Activated naive CD4-positive, alpha-beta T cell (primary cell): Measurements from ENCODE around the gene FAT2.
"Not testable (repeated sequence)": the region's sequence is repeated elsewhere in the genome, so short reads cannot be mapped to it uniquely, and the experiment has no call there.

Source experiments
- DNase-seq, 4 experiments: peaks; one replicate each; lab custom pipeline; 2025; lab: John Stamatoyannopoulos, UW

The FAT2 gene

GRCh38 chr5:151580858-151581257, 10.3 kb downstream of the FAT2 start:
- no peak for DNase-seq

- DNase-seq, result no peak
These were observed 10.9 kb downstream of the FAT2 start for GRCh38 chr5:151580239-151580638.

DNA sequence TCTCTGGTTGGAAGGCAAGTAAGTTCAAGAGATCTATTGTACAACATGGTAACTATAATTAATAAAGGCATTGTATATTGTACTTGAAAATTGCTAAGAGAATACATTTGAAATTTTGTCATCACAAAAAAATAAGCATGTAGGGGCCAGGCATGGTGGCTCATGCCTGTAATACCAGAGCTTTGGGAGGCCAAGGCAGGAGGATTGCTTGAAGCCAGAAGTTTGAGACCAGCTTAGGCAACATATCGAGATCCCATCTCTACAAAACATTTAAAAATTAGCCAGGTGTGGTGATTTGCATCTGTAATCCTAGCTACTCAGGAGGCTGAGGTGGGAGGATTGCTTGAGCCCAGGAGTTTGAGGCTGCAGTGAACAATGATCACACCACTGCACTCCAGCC, 12.0 kb downstream of the FAT2 start:
- not testable (repeated sequence) for DNase-seq

DNA sequence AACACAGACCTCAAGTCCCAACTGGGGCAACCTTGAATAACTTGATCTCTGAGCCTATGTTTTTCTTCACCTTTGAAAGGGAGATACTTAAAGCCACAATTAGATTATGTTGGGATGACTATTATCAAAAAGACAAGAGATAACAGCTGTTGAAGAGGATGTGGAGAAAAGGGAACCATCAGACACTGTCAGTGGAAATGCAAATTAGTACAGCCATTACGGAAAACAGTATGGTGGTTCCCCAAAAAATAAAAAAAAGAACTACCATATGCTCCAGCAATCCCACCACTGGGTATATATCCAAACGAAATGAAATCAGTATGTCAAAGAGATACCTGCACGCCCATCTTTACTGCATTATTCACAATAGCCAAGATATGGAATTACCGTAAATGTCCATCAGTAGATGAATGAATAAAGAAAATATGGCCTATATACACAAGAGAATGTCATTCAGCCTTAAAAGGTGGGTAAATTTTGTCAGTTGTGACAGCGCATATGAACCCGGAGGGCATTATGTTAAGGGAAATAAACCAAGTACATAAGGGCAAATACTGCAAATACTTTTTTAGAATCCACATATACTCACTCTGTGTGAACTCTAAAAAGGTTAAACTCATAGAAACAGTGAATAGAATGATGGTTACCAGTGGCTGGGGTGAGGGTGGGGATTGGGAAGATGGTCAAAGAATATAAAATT, 12.7 kb downstream of the FAT2 start:
- no peak for DNase-seq

- DNase-seq, result no peak
These were observed 13.6 kb downstream of the FAT2 start for GRCh38 chr5:151577566-151577965.

GRCh38 chr5:151574444-151574996, 16.6 kb downstream of the FAT2 start:
- DNase-seq, result no peak

DNA sequence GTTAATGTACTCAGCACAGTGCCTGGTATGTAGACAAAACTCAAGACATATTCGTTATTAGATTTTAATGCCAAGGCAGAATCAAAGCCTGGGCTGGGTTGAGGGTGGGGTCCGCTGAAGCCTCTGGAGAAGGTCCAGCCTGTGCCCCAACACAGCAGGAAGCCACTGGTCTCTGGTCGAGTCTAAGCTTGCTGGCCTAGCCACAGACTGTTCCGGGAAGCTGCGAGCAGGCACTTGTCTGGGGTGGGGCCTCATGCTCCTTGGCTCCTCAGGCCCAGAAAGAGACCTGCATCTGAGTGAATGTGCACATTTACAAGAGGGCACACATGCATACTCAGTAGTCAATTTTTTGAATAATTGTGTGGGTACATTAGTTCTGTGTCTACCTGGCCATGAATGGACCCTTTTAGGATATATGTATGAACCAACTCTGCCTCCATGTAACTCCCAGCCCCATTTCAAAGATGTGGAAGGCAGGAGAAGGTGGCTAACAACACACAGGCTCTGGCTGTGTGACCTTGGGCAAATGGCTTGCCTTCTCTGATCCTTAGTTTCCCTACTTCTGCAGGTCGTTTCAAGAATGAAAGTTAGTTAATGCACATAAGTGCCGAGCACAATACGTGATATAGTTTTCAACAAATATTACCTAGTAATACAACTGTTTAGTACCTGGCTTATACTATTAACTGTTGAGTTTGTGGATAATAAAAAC, 18.3 kb downstream of the FAT2 start:
- no peak for DNase-seq

GRCh38 chr5:151571270-151572173, 19.6 kb downstream of the FAT2 start:
- DNase-seq, result no peak

GRCh38 chr5:151570512-151571269, 20.4 kb downstream of the FAT2 start:
- DNase-seq, result no peak

- DNase-seq, result no peak
These were observed 21.1 kb downstream of the FAT2 start for GRCh38 chr5:151570058-151570457.

- no peak for DNase-seq
These were observed 21.7 kb downstream of the FAT2 start for GRCh38 chr5:151569132-151570046.

DNA sequence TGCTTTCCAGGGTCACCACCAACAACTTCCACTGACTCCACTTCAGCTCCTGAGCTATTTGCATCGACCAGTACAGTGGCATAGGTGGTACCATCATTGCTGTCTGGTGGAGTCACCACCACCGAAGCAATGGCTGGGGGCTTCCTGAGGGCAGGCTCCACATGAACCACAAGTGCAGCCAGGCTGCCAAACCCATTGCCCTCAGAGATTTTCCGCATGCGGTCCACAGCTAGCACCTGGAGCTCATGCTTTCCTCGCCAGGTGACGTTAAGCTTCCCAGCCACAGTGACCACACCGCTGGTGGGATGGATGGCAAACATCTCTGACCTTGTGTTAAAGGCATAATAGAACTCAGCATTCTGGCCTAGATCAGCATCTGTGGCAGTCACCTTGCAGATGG, 23.1 kb downstream of the FAT2 start:
- no peak for DNase-seq

GRCh38 chr5:151565971-151566370, 25.2 kb downstream of the FAT2 start:
- no peak for DNase-seq

DNA sequence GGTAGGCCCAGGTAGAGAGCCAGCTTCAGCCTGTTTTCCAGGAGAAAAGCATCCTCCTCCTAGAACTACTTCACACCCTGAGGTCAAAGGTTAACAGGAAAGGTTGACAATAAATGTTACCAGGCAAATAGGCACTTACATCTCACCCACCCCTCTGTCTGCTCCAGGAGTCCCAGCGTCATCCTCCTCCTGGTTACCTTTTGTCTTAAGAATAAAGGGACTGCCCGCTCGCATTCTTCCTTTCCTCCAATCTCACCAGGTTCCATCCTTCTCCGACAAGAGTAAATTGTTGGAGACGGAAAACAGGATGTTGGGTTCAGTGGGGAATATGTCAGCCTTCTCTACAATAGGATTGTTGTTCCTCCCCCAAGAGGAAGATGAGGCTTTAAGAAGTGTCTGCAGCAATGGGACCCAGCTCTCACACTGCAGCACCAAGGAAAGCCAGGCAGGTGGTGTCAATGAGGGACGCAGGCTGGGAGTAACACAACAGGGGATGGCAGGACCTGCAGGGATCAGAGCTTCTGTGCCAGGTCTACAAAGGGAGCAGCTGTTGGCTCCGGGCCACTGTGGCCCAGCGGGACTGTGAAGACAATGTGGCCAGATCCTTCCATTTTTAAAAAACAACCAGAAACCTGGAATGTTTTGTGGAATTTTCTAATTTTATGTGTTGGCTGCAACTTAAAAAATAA, 29.0 kb downstream of the FAT2 start:
- DNase-seq, result no peak

GRCh38 chr5:151557951-151558350, 33.2 kb downstream of the FAT2 start:
- no peak for DNase-seq

DNA sequence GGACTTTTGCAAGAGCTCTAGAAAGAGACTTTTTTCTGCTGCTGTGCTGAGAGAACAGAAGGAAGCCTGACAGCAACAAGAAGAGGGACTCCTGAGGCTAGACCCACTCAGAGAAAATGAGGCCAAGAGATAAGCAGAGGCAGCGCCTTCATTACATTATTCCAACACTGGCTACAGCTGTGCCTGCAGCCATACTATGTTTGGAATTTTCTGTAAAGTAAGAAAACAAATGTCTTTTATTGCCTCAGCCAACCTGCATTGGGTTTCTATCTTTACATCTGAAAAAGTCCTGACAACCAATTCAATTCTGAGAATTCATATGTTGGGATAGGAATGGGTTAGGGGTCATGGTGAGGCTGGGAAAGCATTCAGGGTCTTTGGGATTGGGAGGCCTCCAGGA, 33.7 kb downstream of the FAT2 start:
- no peak for DNase-seq

DNA sequence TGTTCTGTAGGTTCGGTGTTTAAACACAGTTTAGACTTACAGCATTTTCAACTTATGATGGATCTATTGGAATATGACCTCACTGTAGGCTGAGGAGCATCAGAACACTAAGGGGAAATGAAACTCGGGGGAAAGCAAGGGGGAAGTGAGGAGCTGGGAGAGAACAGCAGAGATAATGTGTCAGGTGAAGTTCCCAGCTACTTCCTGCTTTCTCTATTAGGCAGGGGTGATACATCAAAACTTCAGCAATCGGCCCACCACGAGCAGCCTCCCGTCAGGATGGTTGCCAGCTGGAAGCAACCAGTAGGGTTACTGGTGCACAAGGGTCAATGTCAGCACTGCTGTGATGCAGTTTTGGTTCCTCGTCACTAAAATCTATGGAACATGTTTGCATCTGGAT, 34.3 kb downstream of the FAT2 start:
- no peak for DNase-seq

- no peak for DNase-seq
These were observed 35.2 kb downstream of the FAT2 start for GRCh38 chr5:151555760-151556576.

- no peak for DNase-seq
These were observed 37.4 kb downstream of the FAT2 start for GRCh38 chr5:151553695-151554094.
